ENCODE results near the gene PITX3.

PITX3 gene

DNA sequence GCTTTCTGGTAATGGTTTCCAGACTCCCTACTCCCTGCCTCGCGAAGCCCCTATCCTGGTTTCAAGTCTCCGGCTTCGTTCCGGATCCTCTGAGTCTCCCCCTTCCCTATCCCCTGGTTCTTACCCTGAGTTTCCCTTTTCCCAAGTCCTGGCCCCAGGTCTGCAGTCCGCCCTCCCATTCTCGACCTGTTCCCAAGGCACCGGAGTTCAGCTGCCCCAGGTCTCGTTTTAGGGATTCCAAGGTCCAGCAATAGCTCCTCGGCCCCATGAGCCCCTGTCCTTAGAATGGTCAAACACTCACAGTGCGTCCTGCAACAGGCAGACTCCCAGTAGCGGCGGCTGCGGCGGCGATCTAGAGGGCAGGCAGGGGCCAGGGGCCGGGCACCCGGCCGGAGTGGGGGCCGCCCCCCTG lies 274 bp downstream of the PITX3 start:
- H3K27ac ChIP-seq, result peak overlapping the region; percentile 1 to 12
- DNase-seq, result no peak
- no peaks in the 10 kb centered on the region for H3K9me3 ChIP-seq
- peaks cover 0 to 2% of the 10 kb centered on the region in 2 donors for H3K27me3 ChIP-seq
- intact Hi-C loops (cut with DNase I; ENCODE audit: low total_unique reads), result no loop called here
- H3K4me1 ChIP-seq, result peaks cover 0 to 32% (median 20%) of the 10 kb centered on the region in 4 donors
- H3K36me3 ChIP-seq, result no peaks in the 10 kb centered on the region
- H3K4me3 ChIP-seq, result peak overlapping the region; percentile 55 to 64
- TF ChIP-seq, protein P1, sequence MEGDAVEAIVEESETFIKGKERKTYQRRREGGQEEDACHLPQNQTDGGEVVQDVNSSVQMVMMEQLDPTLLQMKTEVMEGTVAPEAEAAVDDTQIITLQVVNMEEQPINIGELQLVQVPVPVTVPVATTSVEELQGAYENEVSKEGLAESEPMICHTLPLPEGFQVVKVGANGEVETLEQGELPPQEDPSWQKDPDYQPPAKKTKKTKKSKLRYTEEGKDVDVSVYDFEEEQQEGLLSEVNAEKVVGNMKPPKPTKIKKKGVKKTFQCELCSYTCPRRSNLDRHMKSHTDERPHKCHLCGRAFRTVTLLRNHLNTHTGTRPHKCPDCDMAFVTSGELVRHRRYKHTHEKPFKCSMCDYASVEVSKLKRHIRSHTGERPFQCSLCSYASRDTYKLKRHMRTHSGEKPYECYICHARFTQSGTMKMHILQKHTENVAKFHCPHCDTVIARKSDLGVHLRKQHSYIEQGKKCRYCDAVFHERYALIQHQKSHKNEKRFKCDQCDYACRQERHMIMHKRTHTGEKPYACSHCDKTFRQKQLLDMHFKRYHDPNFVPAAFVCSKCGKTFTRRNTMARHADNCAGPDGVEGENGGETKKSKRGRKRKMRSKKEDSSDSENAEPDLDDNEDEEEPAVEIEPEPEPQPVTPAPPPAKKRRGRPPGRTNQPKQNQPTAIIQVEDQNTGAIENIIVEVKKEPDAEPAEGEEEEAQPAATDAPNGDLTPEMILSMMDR (IDR thresholded peaks at IDR 0.05), result no peak

DNA sequence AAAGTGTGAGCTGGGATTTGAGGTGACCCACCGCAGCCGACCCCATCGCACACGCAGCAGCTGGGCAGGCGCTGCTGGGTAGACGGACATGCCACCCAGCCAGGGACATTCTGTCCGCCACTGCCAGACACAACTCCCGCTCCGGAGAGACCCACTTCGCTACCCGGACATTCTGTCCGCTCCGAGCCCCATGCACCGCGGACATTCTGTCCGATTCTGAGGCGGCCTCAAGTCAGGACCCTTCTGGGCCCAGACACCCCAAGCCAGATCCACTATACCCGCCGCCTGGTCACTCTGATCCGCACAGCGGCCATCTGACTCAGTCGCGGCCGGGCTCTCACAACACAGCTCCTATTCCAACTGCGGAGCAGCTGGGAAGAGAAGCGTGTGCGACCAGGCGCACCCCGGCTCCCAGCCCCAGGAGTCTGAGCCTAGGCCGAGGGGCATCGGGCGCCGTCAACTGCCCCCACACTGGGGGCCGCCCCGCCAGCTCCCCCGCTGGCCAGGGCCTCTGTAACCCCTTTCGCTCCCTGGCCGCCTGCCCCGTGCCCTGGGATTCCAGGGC lies 763 bp downstream of the PITX3 start:
- H3K27me3 ChIP-seq, result peaks cover 0 to 3% of the 10 kb centered on the region in 2 donors
- no peak for DNase-seq
- H3K4me1 ChIP-seq, result peaks cover 0 to 30% (median 19%) of the 10 kb centered on the region in 4 donors
- H3K4me3 ChIP-seq, result peak overlapping the region; percentile 55 to 64
- TF ChIP-seq, protein P1 (IDR thresholded peaks at IDR 0.05), result no peak
- H3K36me3 ChIP-seq, result no peaks in the 10 kb centered on the region
- H3K9me3 ChIP-seq, result no peaks in the 10 kb centered on the region
- peak overlapping the region; percentile 1 to 12 for H3K27ac ChIP-seq
- intact Hi-C loops (cut with DNase I; ENCODE audit: low total_unique reads), result no loop called here

DNA sequence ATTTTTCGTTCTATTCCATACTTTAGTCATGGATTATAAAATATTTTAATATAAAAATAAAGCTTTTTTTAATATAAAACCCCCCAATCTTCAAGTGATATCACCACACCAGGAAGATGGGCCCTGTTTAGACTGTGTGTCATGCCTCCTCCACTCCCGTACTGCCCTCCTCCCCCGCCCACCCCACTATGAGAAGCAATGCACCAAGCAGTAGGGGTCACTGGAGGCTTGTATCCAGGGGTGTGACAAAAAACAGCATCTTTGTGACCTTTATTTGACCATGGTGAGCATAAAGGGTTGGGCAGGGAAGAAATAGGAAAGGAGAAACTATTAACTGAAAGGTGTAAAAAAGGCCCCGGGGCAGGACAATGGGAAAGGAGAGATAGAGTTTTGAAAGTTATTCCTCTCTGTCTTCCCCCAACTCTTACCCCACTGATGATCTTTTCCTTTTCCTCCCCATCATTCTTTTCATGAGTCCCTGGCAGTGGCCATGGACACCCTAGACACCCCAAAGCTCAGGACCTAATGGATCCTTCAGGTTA lies 3.5 kb downstream of the PITX3 start:
- intact Hi-C loops (cut with DNase I; ENCODE audit: low total_unique reads), result no loop called here
- TF ChIP-seq, protein P1 (IDR thresholded peaks at IDR 0.05), result no peak

DNA sequence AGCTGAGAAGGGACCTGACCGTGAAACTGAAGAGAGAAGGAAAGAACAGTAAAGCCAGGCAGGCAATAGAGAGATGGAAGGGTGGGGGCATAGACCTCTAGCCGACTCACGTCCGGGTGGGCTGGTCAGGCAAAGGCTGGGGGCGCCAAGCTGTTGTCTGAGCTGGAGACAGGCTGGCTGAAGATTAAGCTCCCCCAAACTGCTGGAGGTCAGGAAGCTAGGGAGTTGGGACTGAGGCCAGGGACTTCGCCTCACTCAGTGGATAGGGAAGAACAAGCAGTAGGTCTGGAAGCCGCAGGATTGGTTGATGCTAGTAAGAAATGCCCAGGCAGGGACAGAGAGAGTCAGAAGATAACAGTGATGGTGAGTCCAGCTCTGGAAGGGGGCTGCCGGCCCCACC lies 5.3 kb downstream of the PITX3 start:
- no peak overlapping the region for H3K4me3 ChIP-seq
- H3K9me3 ChIP-seq, result no peaks in the 10 kb centered on the region
- no peak for DNase-seq
- intact Hi-C loops (cut with DNase I; ENCODE audit: low total_unique reads), result no loop called here
- H3K27ac ChIP-seq, result no peak overlapping the region
- H3K4me1 ChIP-seq, result peaks cover 0 to 18% (median 15%) of the 10 kb centered on the region in 4 donors
- H3K36me3 ChIP-seq, result no peaks in the 10 kb centered on the region
- TF ChIP-seq, protein P1 (IDR thresholded peaks at IDR 0.05), result no peak
- H3K27me3 ChIP-seq, result peaks cover 3 to 45% of the 10 kb centered on the region in 2 donors

More for the DNA sequence above, 3.5 kb downstream of the PITX3 start:
- no peak overlapping the region for H3K4me3 ChIP-seq
- H3K27me3 ChIP-seq, result peaks cover 0 to 27% of the 10 kb centered on the region in 2 donors
- H3K4me1 ChIP-seq, result peaks cover 0 to 25% (median 16%) of the 10 kb centered on the region in 4 donors
- no peaks in the 10 kb centered on the region for H3K36me3 ChIP-seq
- DNase-seq, result no peak
- H3K9me3 ChIP-seq, result no peaks in the 10 kb centered on the region
- no peak overlapping the region for H3K27ac ChIP-seq

DNA sequence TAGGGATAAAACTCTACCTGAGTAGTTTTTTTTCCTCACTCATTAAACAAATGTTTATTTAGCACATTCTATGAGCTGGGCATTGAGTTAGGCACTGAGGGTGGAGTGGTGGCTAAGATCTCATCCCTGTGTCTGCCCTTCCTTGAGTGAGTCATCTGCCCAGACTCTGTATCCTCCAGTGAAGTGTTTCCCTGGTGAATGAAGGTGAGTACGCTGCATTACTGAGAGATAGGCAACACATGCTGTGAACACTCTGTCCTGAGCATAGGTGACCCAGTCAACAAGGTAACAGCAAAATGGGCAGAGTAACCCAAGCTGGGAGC lies 5.8 kb downstream of the PITX3 start:
- no peak for DNase-seq
- intact Hi-C loops (cut with DNase I; ENCODE audit: low total_unique reads), result no loop called here
- peaks cover 3 to 49% of the 10 kb centered on the region in 2 donors for H3K27me3 ChIP-seq

More for the DNA sequence above, 5.8 kb downstream of the PITX3 start:
- TF ChIP-seq, protein P1 (IDR thresholded peaks at IDR 0.05), result no peak
- Histone ChIP-seq H3K4me1 (peaks cover 0 to 18% (median 16%) of the 10 kb centered on the region in 4 donors), H3K36me3 (no peaks in the 10 kb centered on the region), H3K27ac (no peak overlapping the region), H3K9me3 (no peaks in the 10 kb centered on the region), H3K4me3 (no peak overlapping the region)
